ENCODE results near the gene FCHSD2.

DNA sequence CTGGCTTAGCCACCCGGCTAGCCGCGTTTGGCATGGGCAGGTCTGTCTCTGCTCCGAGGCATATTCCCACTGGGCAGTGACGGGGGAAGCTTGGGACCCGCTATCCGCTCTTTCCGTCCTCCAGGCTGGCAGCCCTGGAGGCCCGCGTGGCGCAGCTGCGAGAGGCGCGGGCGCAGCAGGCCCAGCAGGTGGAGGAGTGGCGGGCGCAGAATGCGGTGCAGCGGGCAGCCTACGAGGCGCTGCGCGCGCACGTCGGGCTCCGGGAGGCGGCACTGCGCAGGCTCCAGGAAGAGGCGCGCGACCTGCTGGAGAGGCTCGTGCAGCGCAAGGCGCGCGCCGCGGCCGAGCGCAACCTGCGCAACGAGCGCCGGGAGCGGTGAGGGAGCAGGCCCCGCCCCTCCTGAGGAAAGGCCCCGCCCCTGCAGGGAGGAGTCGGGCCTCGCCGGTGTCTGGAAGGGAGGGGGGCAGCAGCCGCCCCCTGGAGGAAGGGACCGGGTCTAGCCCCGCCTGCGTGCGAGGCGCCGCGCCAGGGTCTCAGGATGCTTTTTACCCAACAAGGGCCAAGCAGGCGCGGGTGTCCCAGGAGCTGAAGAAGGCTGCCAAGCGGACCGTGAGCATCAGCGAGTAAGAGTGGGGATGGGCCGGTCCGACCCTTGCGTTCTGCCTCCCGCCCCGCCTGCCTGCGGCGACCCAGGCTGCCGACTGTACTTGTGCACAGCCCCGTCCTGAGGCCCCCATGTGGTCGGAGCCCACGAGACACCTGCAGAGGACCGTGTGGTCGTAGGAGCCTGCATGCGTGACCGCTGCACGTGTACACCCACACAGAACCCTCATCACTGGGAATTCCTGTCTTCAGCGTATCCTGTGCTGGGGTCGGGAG is 320.0 kb downstream of the FCHSD2 start:
- TF ChIP-seq, protein P1, sequence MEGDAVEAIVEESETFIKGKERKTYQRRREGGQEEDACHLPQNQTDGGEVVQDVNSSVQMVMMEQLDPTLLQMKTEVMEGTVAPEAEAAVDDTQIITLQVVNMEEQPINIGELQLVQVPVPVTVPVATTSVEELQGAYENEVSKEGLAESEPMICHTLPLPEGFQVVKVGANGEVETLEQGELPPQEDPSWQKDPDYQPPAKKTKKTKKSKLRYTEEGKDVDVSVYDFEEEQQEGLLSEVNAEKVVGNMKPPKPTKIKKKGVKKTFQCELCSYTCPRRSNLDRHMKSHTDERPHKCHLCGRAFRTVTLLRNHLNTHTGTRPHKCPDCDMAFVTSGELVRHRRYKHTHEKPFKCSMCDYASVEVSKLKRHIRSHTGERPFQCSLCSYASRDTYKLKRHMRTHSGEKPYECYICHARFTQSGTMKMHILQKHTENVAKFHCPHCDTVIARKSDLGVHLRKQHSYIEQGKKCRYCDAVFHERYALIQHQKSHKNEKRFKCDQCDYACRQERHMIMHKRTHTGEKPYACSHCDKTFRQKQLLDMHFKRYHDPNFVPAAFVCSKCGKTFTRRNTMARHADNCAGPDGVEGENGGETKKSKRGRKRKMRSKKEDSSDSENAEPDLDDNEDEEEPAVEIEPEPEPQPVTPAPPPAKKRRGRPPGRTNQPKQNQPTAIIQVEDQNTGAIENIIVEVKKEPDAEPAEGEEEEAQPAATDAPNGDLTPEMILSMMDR (conservative IDR thresholded peaks at IDR 0.05) = 0 out of 2 replicates have a peak, but pooled peaks have one; percentile 23
- no peak for TF ChIP-seq EZH2 (IDR thresholded peaks at IDR 0.05; ENCODE audit: low read depth)

All from PC-9 (cell line).